ENCODE data around the gene WDR27.

The WDR27 gene

GRCh38 chr6:169652896-169653295, 48.9 kb downstream of the WDR27 start:
- no peaks in the 10 kb centered on the region for H3K27me3 ChIP-seq (ENCODE audit: insufficient read depth, low read length, poor library complexity)
- H2BK15ac ChIP-seq (replicated peaks; ENCODE audit: low read depth), result no peak overlapping the region
- peaks cover 15% of the 10 kb centered on the region for H3K36me3 ChIP-seq (ENCODE audit: control insufficient read depth, insufficient read depth, low read length)
- H2AK5ac ChIP-seq (ENCODE audit: low read length), result no peak overlapping the region
- H4K5ac ChIP-seq (ENCODE audit: low read length), result no peak overlapping the region
- H3K4me2 ChIP-seq (ENCODE audit: low read length), result no peak overlapping the region
- no peak overlapping the region for H2BK5ac ChIP-seq (ENCODE audit: low read length)
- peaks cover 2% of the 10 kb centered on the region for H3K79me1 ChIP-seq (ENCODE audit: low read length)
- WGBS (ENCODE audit: extremely low coverage, insufficient coverage, low lambda C conversion rate), result no CpG with 5 or more reads among the region's 11 CpGs
- no peak overlapping the region for H3K9ac ChIP-seq (ENCODE audit: low read length)
- H2BK120ac ChIP-seq (ENCODE audit: low read depth, low read length), result no peak overlapping the region
- H3K4me3 ChIP-seq (ENCODE audit: low read length), result no peak overlapping the region
- no peak overlapping the region for H4K8ac ChIP-seq (ENCODE audit: low read depth, low read length)
- no peaks in the 10 kb centered on the region for H3K79me2 ChIP-seq (ENCODE audit: control insufficient read depth, insufficient read depth, low read length)
- no peak overlapping the region for H3K56ac ChIP-seq (ENCODE audit: low read length)
- no peak overlapping the region for H3K4ac ChIP-seq (ENCODE audit: low read depth, low read length)
- H3K4me1 ChIP-seq (ENCODE audit: control insufficient read depth, low read depth, low read length), result no peaks in the 10 kb centered on the region
- DNase-seq, result no peak
- no peak overlapping the region for H3K23ac ChIP-seq (ENCODE audit: low read length)
- H3K18ac ChIP-seq (ENCODE audit: low read length), result no peak overlapping the region
- no peak overlapping the region for H3K27ac ChIP-seq (ENCODE audit: low read depth, low read length)

DNA sequence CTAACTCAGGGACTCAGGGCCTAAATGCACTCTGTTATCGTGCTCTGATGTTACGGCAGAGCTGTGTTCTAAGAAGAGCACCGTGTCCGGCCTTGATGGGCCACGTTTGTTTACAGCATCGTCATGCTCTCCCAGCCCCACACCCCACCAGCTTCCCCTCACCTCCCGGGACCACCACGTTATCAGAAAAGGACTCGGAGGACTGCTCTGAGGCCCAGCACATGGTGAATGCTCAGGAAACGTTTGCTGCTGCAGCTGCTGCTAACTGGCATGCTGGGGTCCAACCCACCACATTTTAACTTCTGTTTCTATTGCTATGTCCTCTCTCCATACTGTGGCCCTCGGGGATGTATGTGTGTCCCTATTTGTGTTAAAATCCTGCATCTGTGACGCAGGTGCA, 50.3 kb downstream of the WDR27 start:
- no peak overlapping the region for H3K4me2 ChIP-seq (ENCODE audit: low read length)
- no peaks in the 10 kb centered on the region for H3K79me2 ChIP-seq (ENCODE audit: control insufficient read depth, insufficient read depth, low read length)
- peaks cover 10% of the 10 kb centered on the region for H3K36me3 ChIP-seq (ENCODE audit: control insufficient read depth, insufficient read depth, low read length)
- H2BK5ac ChIP-seq (ENCODE audit: low read length), result no peak overlapping the region
- H3K79me1 ChIP-seq (ENCODE audit: low read length), result peaks cover 2% of the 10 kb centered on the region
- no peak overlapping the region for H2BK120ac ChIP-seq (ENCODE audit: low read depth, low read length)
- H3K27me3 ChIP-seq (ENCODE audit: insufficient read depth, low read length, poor library complexity), result no peaks in the 10 kb centered on the region
- no CpG with 5 or more reads among the region's 12 CpGs for WGBS (ENCODE audit: extremely low coverage, insufficient coverage, low lambda C conversion rate)
- H4K8ac ChIP-seq (ENCODE audit: low read depth, low read length), result no peak overlapping the region
- no peak overlapping the region for H3K27ac ChIP-seq (ENCODE audit: low read depth, low read length)
- H4K5ac ChIP-seq (ENCODE audit: low read length), result no peak overlapping the region
- no peaks in the 10 kb centered on the region for H3K4me1 ChIP-seq (ENCODE audit: control insufficient read depth, low read depth, low read length)
- no peak overlapping the region for H2BK15ac ChIP-seq (replicated peaks; ENCODE audit: low read depth)
- no peak overlapping the region for H2AK5ac ChIP-seq (ENCODE audit: low read length)
- H3K23ac ChIP-seq (ENCODE audit: low read length), result no peak overlapping the region
- H3K4me3 ChIP-seq (ENCODE audit: low read length), result no peak overlapping the region
- no peak for DNase-seq
- H3K56ac ChIP-seq (ENCODE audit: low read length), result no peak overlapping the region
- H3K4ac ChIP-seq (ENCODE audit: low read depth, low read length), result no peak overlapping the region
- H3K9ac ChIP-seq (ENCODE audit: low read length), result no peak overlapping the region
- H3K18ac ChIP-seq (ENCODE audit: low read length), result no peak overlapping the region

DNA sequence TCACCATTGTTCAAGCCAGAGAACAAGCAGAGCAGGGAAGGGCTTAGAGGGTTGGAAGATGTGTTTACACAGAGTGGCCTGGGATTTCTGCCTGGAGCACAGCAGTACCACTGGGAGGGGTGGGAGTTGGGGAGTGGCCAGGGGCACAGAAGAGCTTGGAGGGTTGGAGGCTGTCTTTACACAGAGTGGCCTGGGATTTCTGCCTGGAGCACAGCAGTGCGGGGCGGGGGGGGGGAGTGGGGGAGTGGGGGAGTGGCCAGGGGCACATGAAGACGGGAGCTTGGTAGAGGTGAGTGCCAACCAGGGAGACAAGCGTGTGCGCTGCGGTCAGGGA, 50.9 kb downstream of the WDR27 start:
- H3K36me3 ChIP-seq (ENCODE audit: control insufficient read depth, insufficient read depth, low read length), result peaks cover 10% of the 10 kb centered on the region

GRCh38 chr6:169650241-169650958, 51.4 kb downstream of the WDR27 start:
- no peak overlapping the region for H3K27ac ChIP-seq (ENCODE audit: low read depth, low read length)
- H3K4me1 ChIP-seq (ENCODE audit: control insufficient read depth, low read depth, low read length), result no peaks in the 10 kb centered on the region
- H4K8ac ChIP-seq (ENCODE audit: low read depth, low read length), result no peak overlapping the region
- H3K27me3 ChIP-seq (ENCODE audit: insufficient read depth, low read length, poor library complexity), result no peaks in the 10 kb centered on the region
- no peak overlapping the region for H3K56ac ChIP-seq (ENCODE audit: low read length)
- H3K9ac ChIP-seq (ENCODE audit: low read length), result no peak overlapping the region
- H3K4me3 ChIP-seq (ENCODE audit: low read length), result no peak overlapping the region
- H3K36me3 ChIP-seq (ENCODE audit: control insufficient read depth, insufficient read depth, low read length), result peaks cover 10% of the 10 kb centered on the region
- H2AK5ac ChIP-seq (ENCODE audit: low read length), result no peak overlapping the region
- WGBS (ENCODE audit: extremely low coverage, insufficient coverage, low lambda C conversion rate), result 100% methylated on average over 2 of the region's 3 CpGs
- peaks cover 2% of the 10 kb centered on the region for H3K79me1 ChIP-seq (ENCODE audit: low read length)
- no peak overlapping the region for H2BK5ac ChIP-seq (ENCODE audit: low read length)
- H2BK120ac ChIP-seq (ENCODE audit: low read depth, low read length), result no peak overlapping the region
- no peak overlapping the region for H2BK15ac ChIP-seq (replicated peaks; ENCODE audit: low read depth)
- no peak for DNase-seq
- H3K79me2 ChIP-seq (ENCODE audit: control insufficient read depth, insufficient read depth, low read length), result no peaks in the 10 kb centered on the region
- H3K23ac ChIP-seq (ENCODE audit: low read length), result no peak overlapping the region
- H3K18ac ChIP-seq (ENCODE audit: low read length), result no peak overlapping the region
- no peak overlapping the region for H4K5ac ChIP-seq (ENCODE audit: low read length)
- no peak overlapping the region for H3K4me2 ChIP-seq (ENCODE audit: low read length)
- H3K4ac ChIP-seq (ENCODE audit: low read depth, low read length), result no peak overlapping the region

More for the DNA sequence above, 50.9 kb downstream of the WDR27 start:
- Histone ChIP-seq H3K4me2 (ENCODE audit: low read length) (no peak overlapping the region), H3K9ac (ENCODE audit: low read length) (no peak overlapping the region), H3K56ac (ENCODE audit: low read length) (no peak overlapping the region), H3K4me3 (ENCODE audit: low read length) (no peak overlapping the region), H2BK5ac (ENCODE audit: low read length) (no peak overlapping the region), H2BK15ac (replicated peaks; ENCODE audit: low read depth) (no peak overlapping the region), H4K8ac (ENCODE audit: low read depth, low read length) (no peak overlapping the region), H3K18ac (ENCODE audit: low read length) (no peak overlapping the region), H3K4me1 (ENCODE audit: control insufficient read depth, low read depth, low read length) (no peaks in the 10 kb centered on the region), H2BK120ac (ENCODE audit: low read depth, low read length) (no peak overlapping the region), H3K27ac (ENCODE audit: low read depth, low read length) (no peak overlapping the region), H3K27me3 (ENCODE audit: insufficient read depth, low read length, poor library complexity) (no peaks in the 10 kb centered on the region), H4K5ac (ENCODE audit: low read length) (no peak overlapping the region), H2AK5ac (ENCODE audit: low read length) (no peak overlapping the region), H3K23ac (ENCODE audit: low read length) (no peak overlapping the region), H3K79me2 (ENCODE audit: control insufficient read depth, insufficient read depth, low read length) (no peaks in the 10 kb centered on the region), H3K4ac (ENCODE audit: low read depth, low read length) (no peak overlapping the region), H3K79me1 (ENCODE audit: low read length) (peaks cover 2% of the 10 kb centered on the region)
- DNase-seq, result no peak
- no CpG with 5 or more reads among the region's 6 CpGs for WGBS (ENCODE audit: extremely low coverage, insufficient coverage, low lambda C conversion rate)

DNA sequence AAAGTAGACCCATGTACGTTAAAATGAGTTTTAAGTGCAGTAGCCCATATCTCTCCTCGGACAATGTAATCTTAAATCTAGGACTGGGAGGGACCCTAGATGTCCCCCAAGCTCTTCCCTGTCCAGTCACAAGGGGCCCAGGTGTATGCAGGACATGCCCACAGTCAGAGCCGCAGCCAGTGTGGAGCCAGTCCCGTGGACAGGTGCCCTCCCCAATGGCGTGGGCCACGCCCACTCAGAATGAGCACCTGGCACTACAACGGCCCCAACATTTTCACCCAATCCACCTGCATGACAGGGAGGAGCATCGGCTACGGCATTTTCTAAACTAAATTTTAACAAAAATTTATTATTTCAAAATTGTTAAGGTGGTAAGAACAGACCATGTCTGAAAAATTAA, 53.2 kb downstream of the WDR27 start:
- Histone ChIP-seq H3K36me3 (ENCODE audit: control insufficient read depth, insufficient read depth, low read length) (peaks cover 2% of the 10 kb centered on the region), H3K9ac (ENCODE audit: low read length) (no peak overlapping the region), H3K4me1 (ENCODE audit: control insufficient read depth, low read depth, low read length) (no peaks in the 10 kb centered on the region), H3K27ac (ENCODE audit: low read depth, low read length) (no peak overlapping the region), H3K4me3 (ENCODE audit: low read length) (no peak overlapping the region), H3K79me1 (ENCODE audit: low read length) (peaks cover under 1% of the 10 kb centered on the region), H3K4me2 (ENCODE audit: low read length) (no peak overlapping the region), H2AK5ac (ENCODE audit: low read length) (no peak overlapping the region), H3K18ac (ENCODE audit: low read length) (no peak overlapping the region), H4K5ac (ENCODE audit: low read length) (no peak overlapping the region), H3K56ac (ENCODE audit: low read length) (no peak overlapping the region), H3K4ac (ENCODE audit: low read depth, low read length) (no peak overlapping the region), H4K8ac (ENCODE audit: low read depth, low read length) (no peak overlapping the region), H2BK15ac (replicated peaks; ENCODE audit: low read depth) (no peak overlapping the region), H3K23ac (ENCODE audit: low read length) (no peak overlapping the region), H3K79me2 (ENCODE audit: control insufficient read depth, insufficient read depth, low read length) (no peaks in the 10 kb centered on the region), H2BK5ac (ENCODE audit: low read length) (no peak overlapping the region), H3K27me3 (ENCODE audit: insufficient read depth, low read length, poor library complexity) (no peaks in the 10 kb centered on the region), H2BK120ac (ENCODE audit: low read depth, low read length) (no peak overlapping the region)
- no peak for DNase-seq
- WGBS (ENCODE audit: extremely low coverage, insufficient coverage, low lambda C conversion rate), result no CpG with 5 or more reads among the region's 9 CpGs

GRCh38 chr6:169648092-169648491, 53.7 kb downstream of the WDR27 start:
- Histone ChIP-seq H3K4me2 (ENCODE audit: low read length) (no peak overlapping the region), H3K9ac (ENCODE audit: low read length) (no peak overlapping the region), H3K56ac (ENCODE audit: low read length) (no peak overlapping the region), H2BK15ac (replicated peaks; ENCODE audit: low read depth) (no peak overlapping the region), H3K4ac (ENCODE audit: low read depth, low read length) (no peak overlapping the region), H3K23ac (ENCODE audit: low read length) (no peak overlapping the region), H4K5ac (ENCODE audit: low read length) (no peak overlapping the region), H3K36me3 (ENCODE audit: control insufficient read depth, insufficient read depth, low read length) (peaks cover 2% of the 10 kb centered on the region), H2AK5ac (ENCODE audit: low read length) (no peak overlapping the region), H3K4me3 (ENCODE audit: low read length) (no peak overlapping the region), H3K4me1 (ENCODE audit: control insufficient read depth, low read depth, low read length) (no peaks in the 10 kb centered on the region), H3K79me2 (ENCODE audit: control insufficient read depth, insufficient read depth, low read length) (no peaks in the 10 kb centered on the region), H3K18ac (ENCODE audit: low read length) (no peak overlapping the region), H3K27me3 (ENCODE audit: insufficient read depth, low read length, poor library complexity) (no peaks in the 10 kb centered on the region), H3K27ac (ENCODE audit: low read depth, low read length) (no peak overlapping the region), H2BK120ac (ENCODE audit: low read depth, low read length) (no peak overlapping the region), H3K79me1 (ENCODE audit: low read length) (no peaks in the 10 kb centered on the region), H2BK5ac (ENCODE audit: low read length) (no peak overlapping the region), H4K8ac (ENCODE audit: low read depth, low read length) (no peak overlapping the region)
- DNase-seq, result no peak
- no CpG with 5 or more reads among the region's 10 CpGs for WGBS (ENCODE audit: extremely low coverage, insufficient coverage, low lambda C conversion rate)
